Dendritic cell treated with granulocyte-macrophage colony-stimulating factor and Interleukin-4, amounts not matched to agents 40 ng/mL and 50 ng/mL, for 4 days (primary cell): Measurements from ENCODE around the gene ZNF423.

ENCODE experiments used
- H3K27ac Mint-ChIP-seq: one replicate; pipeline ENCODE4 v1.8.0; 2022; ENCODE audit warnings: mild to moderate bottlenecking, mixed read lengths
- H3K27me3 Mint-ChIP-seq: one replicate; pipeline ENCODE4 v1.8.0; 2022; ENCODE audit warnings: mild to moderate bottlenecking, mixed read lengths
- H3K36me3 Mint-ChIP-seq: one replicate; pipeline ENCODE4 v1.8.0; 2022; ENCODE audit warnings: low read depth, mixed read lengths
- H3K4me1 Mint-ChIP-seq: one replicate; pipeline ENCODE4 v1.8.0; 2022; ENCODE audit warnings: low read depth, mixed read lengths
- H3K4me3 Mint-ChIP-seq: one replicate; pipeline ENCODE4 v1.8.0; 2022; ENCODE audit warnings: mild to moderate bottlenecking, moderate library complexity, mixed read lengths
- H3K9me3 Mint-ChIP-seq: one replicate; pipeline ENCODE4 v1.8.0; 2022; ENCODE audit warnings: mixed read lengths
- intact Hi-C: fragments of 100-400 bp; cut with micrococcal nuclease; formaldehyde crosslinking; loops from one replicate; pipeline ENCODE4 v1.15.0; 2022

The ZNF423 gene

DNA sequence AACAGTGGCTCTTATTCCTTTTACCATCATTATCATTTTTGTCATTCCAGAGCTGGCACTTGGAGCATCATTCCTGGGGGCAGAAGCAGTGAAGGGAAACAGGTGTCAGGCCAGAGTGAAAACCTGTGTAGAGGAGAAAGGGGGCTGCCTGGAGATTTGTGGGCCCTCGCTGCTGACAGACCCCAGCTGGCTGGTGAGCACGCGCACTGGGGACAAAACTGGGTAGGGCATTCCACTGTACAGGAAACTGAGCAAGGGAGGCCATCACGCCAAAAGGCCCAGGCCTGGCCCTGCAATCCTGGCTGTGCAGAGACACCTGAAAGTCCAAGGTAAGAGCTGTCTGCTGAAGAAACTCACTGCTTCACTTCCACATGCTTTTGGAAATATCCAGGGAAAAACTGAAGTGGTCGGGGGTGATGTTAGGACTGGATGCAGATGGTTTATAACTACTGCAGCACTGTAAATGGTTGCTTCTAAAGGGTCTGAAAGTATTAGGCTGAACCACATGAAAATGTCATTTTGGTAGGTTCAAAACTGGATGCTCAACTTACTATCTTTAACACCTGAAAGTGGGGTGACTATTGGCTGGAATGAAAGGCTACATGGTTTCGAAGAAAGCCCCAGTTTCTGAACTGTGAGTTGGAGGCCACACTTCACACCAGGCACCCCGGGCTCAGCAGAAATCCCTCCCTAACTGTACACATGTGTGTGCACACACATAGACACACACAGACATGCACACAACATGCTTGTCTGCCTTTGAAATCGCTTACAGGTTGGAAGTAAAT lies 257.3 kb downstream of the ZNF423 start:
- H3K27ac Mint-ChIP-seq, result no peak overlapping the region

DNA sequence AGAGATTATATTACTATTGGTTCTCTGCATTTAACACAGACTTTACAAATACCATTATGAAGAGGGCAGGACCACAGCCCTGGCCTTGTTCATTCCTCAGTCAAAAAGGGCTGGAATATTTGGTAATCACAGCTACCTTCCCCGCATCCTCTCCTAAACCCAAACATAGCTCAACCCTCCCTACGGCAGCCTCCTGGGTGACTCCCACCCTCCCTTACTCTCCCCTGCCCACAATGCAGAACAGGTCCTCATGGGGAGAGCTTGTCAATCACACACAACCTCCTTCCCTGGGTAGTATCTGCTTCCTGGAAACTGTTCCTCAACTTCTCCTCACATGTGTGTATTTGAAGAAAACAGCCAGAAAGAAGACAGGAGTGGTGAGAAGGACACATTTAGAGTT lies 258.1 kb downstream of the ZNF423 start:
- Mint-ChIP-seq H3K27me3 (peaks cover 2% of the 10 kb centered on the region), H3K27ac (no peak overlapping the region), H3K9me3 (no peaks in the 10 kb centered on the region), H3K36me3 (no peaks in the 10 kb centered on the region), H3K4me3 (no peak overlapping the region), H3K4me1 (no peaks in the 10 kb centered on the region)
- intact Hi-C loops, result no loop called here

More for the DNA sequence above, 257.3 kb downstream of the ZNF423 start:
- Mint-ChIP-seq H3K36me3 (no peaks in the 10 kb centered on the region), H3K27me3 (peaks cover 2% of the 10 kb centered on the region), H3K4me1 (no peaks in the 10 kb centered on the region), H3K4me3 (no peak overlapping the region), H3K9me3 (no peaks in the 10 kb centered on the region)
- intact Hi-C loops, result no loop called here

DNA sequence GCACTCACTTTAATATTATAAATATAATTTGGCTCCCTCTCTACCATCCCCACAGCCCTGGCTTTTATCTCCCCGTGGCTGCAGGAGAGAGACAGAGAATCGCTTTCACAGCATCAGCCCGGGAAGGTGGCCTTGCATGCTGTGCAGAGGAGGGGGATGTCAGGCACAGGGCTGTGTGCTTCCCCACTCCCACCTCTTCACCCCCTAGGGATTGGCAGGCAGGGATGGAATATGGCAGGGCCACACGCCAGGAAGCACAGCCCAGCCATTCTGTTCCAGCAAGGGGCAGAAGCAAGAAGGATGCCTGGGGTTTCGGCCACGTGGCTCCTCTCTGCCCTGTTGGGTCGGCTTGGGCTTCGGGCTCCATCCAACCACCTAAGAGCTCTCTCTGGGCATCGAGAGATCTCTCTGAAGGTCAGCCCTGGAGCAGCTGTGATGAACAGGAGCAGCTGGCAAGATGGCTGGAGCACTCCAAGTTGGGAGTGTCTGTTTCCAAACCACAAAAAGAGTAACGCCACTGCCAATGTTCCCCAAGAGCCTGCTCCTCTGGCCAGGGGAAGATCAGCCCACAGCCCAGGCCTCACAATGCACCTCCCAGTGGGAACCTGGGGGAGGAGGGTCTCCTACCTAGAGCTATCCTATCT lies 259.1 kb downstream of the ZNF423 start:
- Mint-ChIP-seq H3K27ac (no peak overlapping the region), H3K9me3 (no peaks in the 10 kb centered on the region), H3K36me3 (no peaks in the 10 kb centered on the region), H3K4me3 (no peak overlapping the region), H3K4me1 (no peaks in the 10 kb centered on the region), H3K27me3 (peaks cover 2% of the 10 kb centered on the region)
- intact Hi-C loops, result no loop called here

DNA sequence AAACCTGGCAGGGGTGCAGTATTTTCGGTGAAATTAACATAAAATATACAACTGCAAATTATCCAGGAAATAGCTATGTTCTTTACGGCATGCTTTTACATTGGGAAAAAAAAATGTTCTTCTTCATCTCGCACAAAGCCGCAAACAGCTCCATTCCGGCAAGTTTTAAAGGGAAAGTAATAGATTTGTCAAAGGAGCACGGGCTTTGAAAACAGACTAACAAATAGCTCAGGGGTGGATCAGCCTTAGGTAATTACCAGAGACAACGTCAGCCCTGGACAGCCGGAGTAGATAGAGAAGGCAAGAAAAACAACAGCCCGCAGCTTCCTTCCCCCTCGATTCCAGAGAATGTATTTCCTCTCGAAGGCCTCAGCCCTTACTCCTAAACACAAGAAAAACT lies 259.8 kb downstream of the ZNF423 start:
- intact Hi-C loops, result no loop called here

DNA sequence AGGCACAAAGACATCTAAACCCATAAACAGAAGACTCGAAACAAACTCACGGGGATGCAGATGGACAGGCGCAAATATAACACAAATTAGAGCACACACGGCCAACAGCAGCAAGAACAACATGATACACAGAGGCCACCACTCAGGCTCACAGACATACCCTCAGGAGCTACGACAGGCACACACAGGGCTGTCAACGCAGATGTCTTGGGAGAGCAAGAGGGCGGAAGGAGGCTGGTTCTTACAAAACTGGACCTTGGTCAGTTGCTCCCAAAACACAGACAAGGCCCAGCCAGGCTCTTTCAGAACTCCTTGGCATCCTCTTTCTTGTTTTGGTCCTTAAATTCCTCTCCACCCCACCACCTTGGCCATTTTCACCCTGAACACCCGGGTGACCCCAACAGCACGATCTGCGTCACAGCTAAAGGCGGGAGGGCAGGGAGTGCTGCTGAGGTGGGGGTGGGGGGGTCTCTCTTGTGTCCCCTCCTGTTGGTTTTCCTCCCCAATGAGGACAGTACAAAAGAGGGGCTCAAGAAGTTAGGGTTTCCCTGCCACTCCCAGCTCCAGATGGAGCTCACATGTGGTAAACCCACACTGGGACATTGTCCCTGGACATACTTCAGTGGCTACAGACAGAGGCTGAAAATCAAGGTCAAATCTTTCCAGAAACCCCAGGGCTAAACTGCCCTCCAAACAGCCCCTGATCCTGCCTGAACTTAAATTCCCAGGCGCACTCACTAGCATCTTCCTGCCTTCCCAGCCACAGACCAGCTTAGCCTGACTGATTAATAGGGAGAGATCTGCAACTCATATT lies 261.0 kb downstream of the ZNF423 start:
- Mint-ChIP-seq H3K4me1 (peaks cover 6% of the 10 kb centered on the region), H3K36me3 (no peaks in the 10 kb centered on the region), H3K4me3 (no peak overlapping the region), H3K27ac (peak overlapping the region; percentile 14), H3K9me3 (no peaks in the 10 kb centered on the region), H3K27me3 (peaks cover 2% of the 10 kb centered on the region)
- intact Hi-C loops, result loop anchor here (5.0 kb wide), 2 partner anchors 83 to 188 kb away; no protein-coding TSS in a partner anchor

More for the DNA sequence above, 259.8 kb downstream of the ZNF423 start:
- peak overlapping the region; percentile 17 for H3K4me3 Mint-ChIP-seq
- peaks cover 2% of the 10 kb centered on the region for H3K27me3 Mint-ChIP-seq
- H3K9me3 Mint-ChIP-seq, result no peaks in the 10 kb centered on the region
- no peaks in the 10 kb centered on the region for H3K36me3 Mint-ChIP-seq
- H3K4me1 Mint-ChIP-seq, result no peaks in the 10 kb centered on the region
- peak overlapping the region; percentile 54 for H3K27ac Mint-ChIP-seq

DNA sequence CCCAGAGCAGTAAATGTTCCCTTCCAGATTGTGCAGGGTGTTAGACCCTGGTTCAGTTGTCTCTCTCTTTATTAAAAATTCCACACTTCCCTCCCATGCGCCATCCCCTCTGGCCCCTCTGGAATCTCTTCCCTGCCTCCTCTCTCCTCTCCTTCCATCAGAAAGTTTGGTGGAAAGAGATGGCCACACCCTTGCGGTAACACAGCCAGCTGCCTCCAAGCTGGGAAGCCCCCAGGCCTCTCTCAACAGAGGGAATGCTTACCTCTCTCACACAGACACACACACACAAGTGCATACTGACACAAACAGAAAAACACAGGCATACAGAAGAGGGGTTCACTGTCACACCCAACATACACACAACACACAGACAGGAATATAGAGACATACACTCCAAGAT lies 261.8 kb downstream of the ZNF423 start:
- no peaks in the 10 kb centered on the region for H3K36me3 Mint-ChIP-seq
- intact Hi-C loops, result loop anchor here (5.0 kb wide), 2 partner anchors 82 to 187 kb away; no protein-coding TSS in a partner anchor
- peaks cover 6% of the 10 kb centered on the region for H3K4me1 Mint-ChIP-seq
- H3K4me3 Mint-ChIP-seq, result no peak overlapping the region
- peak overlapping the region; percentile 14 for H3K27ac Mint-ChIP-seq
- H3K9me3 Mint-ChIP-seq, result no peaks in the 10 kb centered on the region
- H3K27me3 Mint-ChIP-seq, result peaks cover 2% of the 10 kb centered on the region

DNA sequence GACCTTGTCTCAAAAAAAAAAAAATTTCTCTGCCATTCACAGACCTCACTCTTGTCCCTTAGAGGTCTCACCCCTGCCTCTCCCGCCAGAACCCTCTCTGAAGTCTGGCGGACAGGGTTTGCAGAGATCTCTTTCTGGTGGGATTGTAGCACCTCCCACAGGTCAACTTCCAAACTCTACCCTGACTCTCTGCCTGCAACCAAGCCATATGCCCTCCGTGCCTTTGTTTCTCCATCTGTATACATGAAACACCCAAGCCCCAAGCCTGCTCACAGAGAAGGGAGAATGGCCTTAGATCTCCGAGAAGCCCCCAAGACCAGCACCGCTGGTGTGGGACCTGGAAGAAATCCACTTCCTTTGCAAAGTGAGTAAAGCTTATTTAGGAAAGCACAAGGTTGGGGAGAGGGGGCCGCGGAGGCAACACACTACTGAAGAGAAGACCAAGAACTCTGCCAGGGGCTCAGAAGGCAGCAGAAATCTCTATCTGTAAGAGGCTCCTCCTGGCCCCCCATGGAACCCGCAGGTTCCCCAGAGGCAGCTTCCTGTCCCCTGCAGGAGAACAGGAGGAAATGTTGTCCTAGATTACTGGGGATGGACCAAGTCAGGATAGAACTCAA lies 262.4 kb downstream of the ZNF423 start:
- intact Hi-C loops, result loop anchor here (1.0 to 5.0 kb wide), 3 partner anchors 81 to 186 kb away; no protein-coding TSS in a partner anchor
- Mint-ChIP-seq H3K27me3 (peaks cover 2% of the 10 kb centered on the region), H3K4me3 (no peak overlapping the region), H3K36me3 (no peaks in the 10 kb centered on the region), H3K4me1 (peaks cover 6% of the 10 kb centered on the region), H3K9me3 (no peaks in the 10 kb centered on the region), H3K27ac (no peak overlapping the region)

DNA sequence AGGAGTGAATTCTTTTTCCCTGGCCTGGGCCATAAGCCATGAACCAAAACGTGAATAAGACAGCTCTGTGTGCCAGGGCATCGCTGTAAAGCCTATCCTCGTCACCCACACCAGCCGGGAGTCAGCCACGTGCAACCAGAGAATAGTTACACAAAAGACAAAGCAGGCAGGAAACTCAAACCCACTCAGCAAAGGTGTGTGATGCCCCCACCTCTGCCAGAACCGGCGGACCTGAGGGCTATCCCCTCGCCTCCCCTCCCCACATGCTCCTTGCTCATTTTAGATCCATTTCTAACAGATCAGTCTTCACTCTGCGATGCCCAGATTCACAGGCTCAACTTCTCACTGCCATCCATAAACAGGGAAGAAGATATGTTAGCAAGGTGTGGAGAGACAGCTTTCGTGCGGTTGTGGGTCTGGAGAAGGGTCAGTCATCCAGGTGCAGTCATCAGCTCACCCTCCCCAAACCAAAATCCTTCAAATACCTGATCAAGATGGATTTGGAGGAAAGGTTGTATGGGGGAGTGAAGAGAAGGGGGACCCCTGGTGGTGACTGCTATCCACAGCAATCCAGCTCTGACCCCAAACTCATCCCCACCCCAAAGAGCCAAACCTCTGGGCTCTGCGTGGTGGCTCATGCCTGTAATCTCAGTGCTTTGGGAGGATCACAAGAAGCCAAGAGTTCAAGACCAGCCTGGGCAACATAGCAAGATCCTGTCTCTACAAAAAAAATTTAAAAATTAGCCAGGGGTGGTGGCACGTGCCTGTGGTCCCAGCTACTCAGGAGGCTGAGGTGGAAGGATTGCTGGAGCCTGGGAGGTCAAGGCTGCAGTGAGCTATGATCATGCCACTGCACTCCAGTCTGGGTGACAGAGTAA lies 263.1 kb downstream of the ZNF423 start:
- Mint-ChIP-seq H3K9me3 (no peaks in the 10 kb centered on the region), H3K27me3 (peaks cover 2% of the 10 kb centered on the region), H3K4me3 (no peak overlapping the region), H3K27ac (no peak overlapping the region), H3K36me3 (no peaks in the 10 kb centered on the region), H3K4me1 (peaks cover 6% of the 10 kb centered on the region)
- intact Hi-C loops, result loop anchor here (1.0 to 5.0 kb wide), 3 partner anchors 80 to 185 kb away; no protein-coding TSS in a partner anchor

DNA sequence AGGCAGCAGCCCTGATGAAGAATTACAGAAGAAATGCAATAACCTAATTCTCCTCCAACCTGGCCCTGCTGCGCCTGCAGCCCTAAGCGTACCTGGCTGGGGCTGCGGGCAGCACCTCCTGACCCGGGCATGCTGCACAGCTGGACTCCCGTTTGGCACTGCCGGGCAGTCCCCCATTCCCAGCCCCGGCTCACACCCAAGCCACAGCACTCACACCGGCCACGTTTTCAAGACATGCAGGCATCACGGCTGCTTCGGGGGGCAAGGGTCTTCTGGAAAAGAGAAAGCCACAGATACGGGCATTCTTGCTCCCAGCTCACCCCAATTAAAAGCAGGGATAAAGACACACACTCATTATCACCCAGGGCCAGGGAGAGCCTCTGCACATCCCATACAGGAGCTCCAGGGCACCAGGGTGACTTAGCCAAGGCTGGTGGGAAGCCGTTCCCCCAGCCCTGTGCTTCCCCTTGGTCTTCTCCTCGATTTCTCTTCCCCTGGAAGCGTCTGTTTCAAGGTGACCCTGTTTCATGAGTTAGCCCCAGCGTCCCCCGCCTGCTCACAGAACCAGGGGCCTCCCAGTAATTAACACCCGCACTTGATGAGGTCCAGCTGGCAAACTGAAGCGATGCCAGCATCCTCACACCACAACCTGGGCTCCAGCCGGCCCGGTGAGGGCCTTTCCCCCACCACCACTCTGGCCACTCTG lies 265.6 kb downstream of the ZNF423 start:
- H3K27ac Mint-ChIP-seq, result no peak overlapping the region
- H3K27me3 Mint-ChIP-seq, result peaks cover 2% of the 10 kb centered on the region
- H3K4me1 Mint-ChIP-seq, result peaks cover 6% of the 10 kb centered on the region
- H3K4me3 Mint-ChIP-seq, result no peak overlapping the region
- H3K9me3 Mint-ChIP-seq, result no peaks in the 10 kb centered on the region
- no peaks in the 10 kb centered on the region for H3K36me3 Mint-ChIP-seq
- intact Hi-C loops, result loop anchor here (5.0 kb wide), 2 partner anchors 78 to 183 kb away; no protein-coding TSS in a partner anchor

DNA sequence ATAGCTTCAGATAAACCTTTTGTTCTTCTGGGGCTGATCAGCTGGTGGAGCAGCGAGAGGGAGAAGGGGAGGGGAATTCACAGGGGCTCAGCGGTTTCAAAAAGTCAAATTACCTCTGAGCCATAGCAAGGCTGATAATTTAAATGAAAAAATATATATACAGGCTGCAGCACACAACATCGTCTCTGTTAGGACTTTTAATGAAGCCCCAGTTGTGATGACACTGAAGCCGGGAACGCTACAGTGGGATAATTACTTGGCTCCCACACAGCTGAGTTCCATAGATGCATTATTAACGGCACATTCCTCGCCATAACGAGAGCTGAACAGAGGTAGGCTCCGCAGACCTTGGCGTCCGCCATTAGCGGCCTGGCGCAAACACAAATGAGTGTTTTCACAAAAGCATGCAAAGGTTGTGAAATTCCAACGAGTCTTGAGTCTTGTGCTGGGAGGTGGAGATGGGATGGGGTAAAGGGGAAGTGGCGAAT lies 266.3 kb downstream of the ZNF423 start:
- no peak overlapping the region for H3K27ac Mint-ChIP-seq
- H3K27me3 Mint-ChIP-seq, result peaks cover 2% of the 10 kb centered on the region
- peaks cover 6% of the 10 kb centered on the region for H3K4me1 Mint-ChIP-seq
- no peaks in the 10 kb centered on the region for H3K36me3 Mint-ChIP-seq
- no peaks in the 10 kb centered on the region for H3K9me3 Mint-ChIP-seq
- H3K4me3 Mint-ChIP-seq, result no peak overlapping the region
- intact Hi-C loops, result loop anchor here (5.0 kb wide), 2 partner anchors 77 to 182 kb away; no protein-coding TSS in a partner anchor

DNA sequence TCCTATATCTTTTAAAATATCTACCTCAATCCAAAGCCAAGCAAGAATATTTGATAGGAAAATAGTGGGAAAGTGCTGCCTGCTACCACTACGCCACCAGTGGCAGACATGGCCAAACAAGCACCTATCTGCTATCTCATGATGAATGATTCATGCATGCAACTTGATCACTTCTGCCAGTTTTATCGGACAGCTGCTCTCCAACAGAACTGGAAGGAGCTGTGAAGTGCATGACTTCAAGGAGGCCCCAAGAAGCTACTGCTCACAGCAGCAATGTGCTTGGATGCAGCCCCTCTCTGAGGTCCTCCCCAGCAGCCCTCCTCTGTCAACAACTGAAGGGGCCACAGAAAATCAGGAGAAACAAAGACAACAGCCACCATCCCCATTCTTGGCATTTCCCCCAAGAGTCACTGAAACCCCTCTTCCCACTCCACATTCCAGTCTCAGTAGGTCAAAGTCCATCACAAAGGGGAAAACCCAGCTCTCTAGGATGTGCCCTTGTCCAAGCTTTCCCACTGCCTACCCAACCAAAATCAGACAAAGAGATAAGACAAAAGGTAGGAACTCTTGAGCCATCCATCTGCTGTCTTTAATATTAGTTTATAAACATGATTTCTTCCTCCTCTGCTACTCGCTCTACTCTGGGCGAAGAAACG lies 267.1 kb downstream of the ZNF423 start:
- peaks cover 6% of the 10 kb centered on the region for H3K4me1 Mint-ChIP-seq
- intact Hi-C loops, result no loop called here
- H3K9me3 Mint-ChIP-seq, result no peaks in the 10 kb centered on the region
- H3K27me3 Mint-ChIP-seq, result no peaks in the 10 kb centered on the region
- no peaks in the 10 kb centered on the region for H3K36me3 Mint-ChIP-seq
- no peak overlapping the region for H3K4me3 Mint-ChIP-seq
- no peak overlapping the region for H3K27ac Mint-ChIP-seq

DNA sequence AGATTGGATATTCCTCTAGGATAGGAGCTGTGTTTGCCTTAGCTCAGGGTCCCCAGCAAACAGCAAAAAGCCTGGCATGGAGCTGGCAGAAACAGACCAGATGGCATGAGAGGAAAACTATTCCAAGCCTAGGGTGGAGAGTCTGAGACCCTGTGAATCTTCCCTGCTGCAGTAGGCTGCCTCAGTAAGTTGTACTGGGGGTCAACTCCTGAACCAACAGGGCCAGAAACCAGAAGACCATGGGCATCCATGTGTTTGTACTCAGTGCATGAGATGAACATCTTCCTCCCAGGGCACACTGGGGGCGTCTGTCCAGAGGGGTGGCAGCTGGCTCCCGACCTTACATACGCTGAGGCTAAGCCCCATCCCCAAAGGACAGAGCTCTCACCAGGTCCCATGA lies 267.9 kb downstream of the ZNF423 start:
- Mint-ChIP-seq H3K27me3 (no peaks in the 10 kb centered on the region), H3K9me3 (no peaks in the 10 kb centered on the region), H3K4me3 (no peak overlapping the region), H3K27ac (no peak overlapping the region), H3K4me1 (peaks cover 6% of the 10 kb centered on the region), H3K36me3 (no peaks in the 10 kb centered on the region)
- intact Hi-C loops, result no loop called here
